ENCODE results near the gene FRRS1L.

FRRS1L gene

GRCh38 chr9:109100543-109101201 is 66.4 kb downstream of the FRRS1L start:
- no peak for DNase-seq

GRCh38 chr9:109098960-109099308 is 68.1 kb downstream of the FRRS1L start:
- no peak for DNase-seq

- DNase-seq, result no peak
Measured at GRCh38 chr9:109098171-109098959, 68.7 kb downstream of the FRRS1L start.

- no peak for DNase-seq
Measured at GRCh38 chr9:109097146-109097545, 69.9 kb downstream of the FRRS1L start.

- DNase-seq, result no peak
Measured at GRCh38 chr9:109095321-109095720, 71.7 kb downstream of the FRRS1L start.

GRCh38 chr9:109094268-109094667 is 72.8 kb downstream of the FRRS1L start:
- no peak for DNase-seq

GRCh38 chr9:109092587-109092986 is 74.5 kb downstream of the FRRS1L start:
- no peak for DNase-seq

GRCh38 chr9:109092051-109092580 is 74.9 kb downstream of the FRRS1L start:
- DNase-seq, result no peak

- no peak for DNase-seq
Measured at GRCh38 chr9:109088221-109088620, 78.8 kb downstream of the FRRS1L start.

GRCh38 chr9:109087795-109088194 is 79.3 kb downstream of the FRRS1L start:
- DNase-seq, result no peak

- no peak for DNase-seq
Measured at GRCh38 chr9:109086221-109086620, 80.8 kb downstream of the FRRS1L start.

- DNase-seq, result no peak
Measured at GRCh38 chr9:109085510-109085909, 81.5 kb downstream of the FRRS1L start.

GRCh38 chr9:109083813-109084405 is 83.1 kb downstream of the FRRS1L start:
- DNase-seq, result no peak

GRCh38 chr9:109083141-109083540 is 83.9 kb downstream of the FRRS1L start:
- DNase-seq, result no peak

GRCh38 chr9:109082091-109082620 is 84.9 kb downstream of the FRRS1L start:
- no peak for DNase-seq
